Activated T-cell treated with anti-CD3 and anti-CD28 coated beads, Interleukin-2, amount 50 U/mL, for 24 hours (primary cell): ENCODE results near the gene EYS.

ENCODE experiments used
- DNase-seq: peaks from one replicate; pipeline ENCODE4 v3.0.0-alpha.2; 2020
- H3K27ac Mint-ChIP-seq: 2 replicates; pipeline ENCODE4 v1.8.0; 2020; ENCODE audit warnings: mild to moderate bottlenecking, mixed read lengths
- H3K27me3 Mint-ChIP-seq: 2 replicates; pipeline ENCODE4 v1.8.0; 2020; ENCODE audit warnings: mixed read lengths
- H3K36me3 Mint-ChIP-seq: 2 replicates; pipeline ENCODE4 v1.8.0; 2020; ENCODE audit warnings: low read depth, mixed read lengths
- H3K4me1 Mint-ChIP-seq: 2 replicates; pipeline ENCODE4 v1.8.0; 2020; ENCODE audit warnings: low read depth, mixed read lengths
- H3K4me3 Mint-ChIP-seq: 2 replicates; pipeline ENCODE4 v1.8.0; 2020; ENCODE audit warnings: mild to moderate bottlenecking, moderate library complexity, mixed read lengths
- H3K9me3 Mint-ChIP-seq: 2 replicates; pipeline ENCODE4 v1.8.0; 2020; ENCODE audit warnings: mixed read lengths

EYS gene

GRCh38 chr6:64712606-64713005 lies 994.4 kb downstream of the EYS start:
- no peaks in the 10 kb centered on the region for H3K27me3 Mint-ChIP-seq
- H3K27ac Mint-ChIP-seq: no peak overlapping the region
- peaks cover 3% of the 10 kb centered on the region for H3K9me3 Mint-ChIP-seq
- no peaks in the 10 kb centered on the region for H3K36me3 Mint-ChIP-seq
- no peak for DNase-seq
- no peaks in the 10 kb centered on the region for H3K4me1 Mint-ChIP-seq
- no peak overlapping the region for H3K4me3 Mint-ChIP-seq

GRCh38 chr6:64703922-64704321 lies 1003.1 kb downstream of the EYS start:
- no peak overlapping the region for H3K4me3 Mint-ChIP-seq
- no peaks in the 10 kb centered on the region for H3K4me1 Mint-ChIP-seq
- H3K27ac Mint-ChIP-seq: no peak overlapping the region
- DNase-seq: no peak
- H3K27me3 Mint-ChIP-seq: no peaks in the 10 kb centered on the region
- H3K36me3 Mint-ChIP-seq: no peaks in the 10 kb centered on the region
- H3K9me3 Mint-ChIP-seq: peaks cover 21% of the 10 kb centered on the region

GRCh38 chr6:64696053-64696452 lies 1011.0 kb downstream of the EYS start:
- no peak overlapping the region for H3K27ac Mint-ChIP-seq
- DNase-seq: no peak
- no peak overlapping the region for H3K4me3 Mint-ChIP-seq
- peaks cover 18% of the 10 kb centered on the region for H3K9me3 Mint-ChIP-seq
- no peaks in the 10 kb centered on the region for H3K4me1 Mint-ChIP-seq
- H3K27me3 Mint-ChIP-seq: no peaks in the 10 kb centered on the region
- H3K36me3 Mint-ChIP-seq: no peaks in the 10 kb centered on the region

GRCh38 chr6:64694356-64694755 lies 1012.7 kb downstream of the EYS start:
- Mint-ChIP-seq H3K4me1 (no peaks in the 10 kb centered on the region), H3K4me3 (no peak overlapping the region), H3K9me3 (peaks cover 23% of the 10 kb centered on the region), H3K36me3 (no peaks in the 10 kb centered on the region), H3K27ac (no peak overlapping the region), H3K27me3 (no peaks in the 10 kb centered on the region)
- no peak for DNase-seq

- no peaks in the 10 kb centered on the region for H3K27me3 Mint-ChIP-seq
- no peak for DNase-seq
- peaks cover 14% of the 10 kb centered on the region for H3K9me3 Mint-ChIP-seq
- no peaks in the 10 kb centered on the region for H3K36me3 Mint-ChIP-seq
- no peak overlapping the region for H3K27ac Mint-ChIP-seq
- H3K4me3 Mint-ChIP-seq: no peak overlapping the region
- no peaks in the 10 kb centered on the region for H3K4me1 Mint-ChIP-seq
Measured at GRCh38 chr6:64691064-64691463, 1016.0 kb downstream of the EYS start.

GRCh38 chr6:64685401-64685800 lies 1021.6 kb downstream of the EYS start:
- Mint-ChIP-seq H3K4me3 (no peak overlapping the region), H3K9me3 (peaks cover 11% of the 10 kb centered on the region), H3K27ac (no peak overlapping the region), H3K4me1 (no peaks in the 10 kb centered on the region), H3K27me3 (no peaks in the 10 kb centered on the region), H3K36me3 (no peaks in the 10 kb centered on the region)
- DNase-seq: no peak

- no peaks in the 10 kb centered on the region for H3K4me1 Mint-ChIP-seq
Measured at GRCh38 chr6:64683682-64684081, 1023.3 kb downstream of the EYS start.

GRCh38 chr6:64681416-64682160 lies 1025.4 kb downstream of the EYS start:
- H3K4me1 Mint-ChIP-seq: no peaks in the 10 kb centered on the region

More at GRCh38 chr6:64683682-64684081, 1023.3 kb downstream of the EYS start:
- Mint-ChIP-seq H3K27me3 (no peaks in the 10 kb centered on the region), H3K27ac (no peak overlapping the region), H3K36me3 (no peaks in the 10 kb centered on the region), H3K4me3 (no peak overlapping the region), H3K9me3 (peaks cover 11% of the 10 kb centered on the region)
- no peak for DNase-seq

GRCh38 chr6:64680446-64680845 lies 1026.6 kb downstream of the EYS start:
- peaks cover 14% of the 10 kb centered on the region for H3K9me3 Mint-ChIP-seq
- H3K4me1 Mint-ChIP-seq: no peaks in the 10 kb centered on the region
- no peak overlapping the region for H3K27ac Mint-ChIP-seq
- H3K27me3 Mint-ChIP-seq: no peaks in the 10 kb centered on the region
- no peak for DNase-seq
- H3K4me3 Mint-ChIP-seq: no peak overlapping the region
- H3K36me3 Mint-ChIP-seq: no peaks in the 10 kb centered on the region

More at GRCh38 chr6:64681416-64682160, 1025.4 kb downstream of the EYS start:
- Mint-ChIP-seq H3K27me3 (no peaks in the 10 kb centered on the region), H3K27ac (no peak overlapping the region), H3K4me3 (no peak overlapping the region), H3K9me3 (peaks cover 14% of the 10 kb centered on the region), H3K36me3 (no peaks in the 10 kb centered on the region)
- no peak for DNase-seq

GRCh38 chr6:64679416-64679815 lies 1027.6 kb downstream of the EYS start:
- H3K9me3 Mint-ChIP-seq: peaks cover 14% of the 10 kb centered on the region
- H3K27ac Mint-ChIP-seq: no peak overlapping the region
- no peaks in the 10 kb centered on the region for H3K36me3 Mint-ChIP-seq
- no peaks in the 10 kb centered on the region for H3K27me3 Mint-ChIP-seq
- no peaks in the 10 kb centered on the region for H3K4me1 Mint-ChIP-seq
- no peak for DNase-seq
- H3K4me3 Mint-ChIP-seq: no peak overlapping the region

- Mint-ChIP-seq H3K4me1 (no peaks in the 10 kb centered on the region), H3K27ac (no peak overlapping the region), H3K36me3 (no peaks in the 10 kb centered on the region), H3K27me3 (no peaks in the 10 kb centered on the region), H3K9me3 (peaks cover 5% of the 10 kb centered on the region), H3K4me3 (no peak overlapping the region)
- DNase-seq: no peak
Measured at GRCh38 chr6:64672651-64673050, 1034.4 kb downstream of the EYS start.

GRCh38 chr6:64672131-64672530 lies 1034.9 kb downstream of the EYS start:
- DNase-seq: no peak
- peaks cover 5% of the 10 kb centered on the region for H3K9me3 Mint-ChIP-seq
- no peak overlapping the region for H3K4me3 Mint-ChIP-seq
- no peak overlapping the region for H3K27ac Mint-ChIP-seq
- no peaks in the 10 kb centered on the region for H3K36me3 Mint-ChIP-seq
- H3K4me1 Mint-ChIP-seq: no peaks in the 10 kb centered on the region
- no peaks in the 10 kb centered on the region for H3K27me3 Mint-ChIP-seq

- no peak for DNase-seq
- Mint-ChIP-seq H3K4me3 (no peak overlapping the region), H3K36me3 (no peaks in the 10 kb centered on the region), H3K27me3 (no peaks in the 10 kb centered on the region), H3K27ac (no peak overlapping the region), H3K4me1 (no peaks in the 10 kb centered on the region), H3K9me3 (peaks cover 10% of the 10 kb centered on the region)
Measured at GRCh38 chr6:64665137-64665536, 1041.9 kb downstream of the EYS start.

- Mint-ChIP-seq H3K27me3 (no peaks in the 10 kb centered on the region), H3K4me3 (no peak overlapping the region), H3K27ac (no peak overlapping the region), H3K36me3 (no peaks in the 10 kb centered on the region), H3K9me3 (peaks cover 10% of the 10 kb centered on the region), H3K4me1 (no peaks in the 10 kb centered on the region)
- no peak for DNase-seq
Measured at GRCh38 chr6:64664480-64664879, 1042.5 kb downstream of the EYS start.

GRCh38 chr6:64644024-64644423 lies 1063.0 kb downstream of the EYS start:
- H3K27ac Mint-ChIP-seq: no peak overlapping the region
- DNase-seq: no peak
- peaks cover 12% of the 10 kb centered on the region for H3K9me3 Mint-ChIP-seq
- no peak overlapping the region for H3K4me3 Mint-ChIP-seq
- H3K27me3 Mint-ChIP-seq: no peaks in the 10 kb centered on the region
- no peaks in the 10 kb centered on the region for H3K4me1 Mint-ChIP-seq
- H3K36me3 Mint-ChIP-seq: no peaks in the 10 kb centered on the region

- Mint-ChIP-seq H3K36me3 (no peaks in the 10 kb centered on the region), H3K4me1 (no peaks in the 10 kb centered on the region), H3K27me3 (no peaks in the 10 kb centered on the region), H3K9me3 (peaks cover 7% of the 10 kb centered on the region), H3K4me3 (no peak overlapping the region), H3K27ac (no peak overlapping the region)
- DNase-seq: no peak
Measured at GRCh38 chr6:64630901-64631300, 1076.1 kb downstream of the EYS start.
